Progenitor cell of endocrine pancreas (in vitro differentiated cells): ENCODE results near the gene TMEM250. TPM values are rescaled to one million over a fixed set of nuclear protein-coding genes. Genes with fewer than 3 reads are reported as not detected.

Source experiments
- DNase-seq: peaks from one replicate; pipeline ENCODE4 v3.0.0; 2021; ENCODE audit warnings: low spot score; ENCODE audit not compliant: unreplicated experiment
- H3K27ac Mint-ChIP-seq: 2 replicates; pipeline ENCODE4 v1.8.0; 2021; ENCODE audit warnings: mild to moderate bottlenecking, moderate library complexity, mixed read lengths
- H3K27me3 Mint-ChIP-seq: 2 replicates; pipeline ENCODE4 v1.8.0; 2021; ENCODE audit warnings: mixed read lengths
- H3K36me3 Mint-ChIP-seq: 2 replicates; pipeline ENCODE4 v1.8.0; 2022; ENCODE audit warnings: mixed read lengths; ENCODE audit not compliant: insufficient read depth
- H3K4me1 Mint-ChIP-seq: 2 replicates; pipeline ENCODE4 v1.8.0; 2021; ENCODE audit warnings: low read depth, mixed read lengths
- H3K4me3 Mint-ChIP-seq: 2 replicates; pipeline ENCODE4 v1.8.0; 2021; ENCODE audit warnings: low read depth, mild to moderate bottlenecking, moderate library complexity, mixed read lengths
- H3K9me3 Mint-ChIP-seq: 2 replicates; pipeline ENCODE4 v1.8.0; 2021; ENCODE audit warnings: low read depth, mixed read lengths
- total RNA-seq: library from RNA; stranded (reverse); gene quantifications from 2 replicates; pipeline ENCODE4 v1.2.1, GENCODE V29; 2021
- TF ChIP-seq, protein P1 (sequence below): fragments of 200-600 bp; sonication (generic); IDR thresholded peaks from one replicate; pipeline ENCODE4 v1.5.0; 2021; ENCODE audit warnings: antibody characterized with exemption, mild to moderate bottlenecking; ENCODE audit not compliant: unreplicated experiment

The TMEM250 gene
- total RNA-seq, 1 donor from 2014 or later: 39.5 TPM

DNA sequence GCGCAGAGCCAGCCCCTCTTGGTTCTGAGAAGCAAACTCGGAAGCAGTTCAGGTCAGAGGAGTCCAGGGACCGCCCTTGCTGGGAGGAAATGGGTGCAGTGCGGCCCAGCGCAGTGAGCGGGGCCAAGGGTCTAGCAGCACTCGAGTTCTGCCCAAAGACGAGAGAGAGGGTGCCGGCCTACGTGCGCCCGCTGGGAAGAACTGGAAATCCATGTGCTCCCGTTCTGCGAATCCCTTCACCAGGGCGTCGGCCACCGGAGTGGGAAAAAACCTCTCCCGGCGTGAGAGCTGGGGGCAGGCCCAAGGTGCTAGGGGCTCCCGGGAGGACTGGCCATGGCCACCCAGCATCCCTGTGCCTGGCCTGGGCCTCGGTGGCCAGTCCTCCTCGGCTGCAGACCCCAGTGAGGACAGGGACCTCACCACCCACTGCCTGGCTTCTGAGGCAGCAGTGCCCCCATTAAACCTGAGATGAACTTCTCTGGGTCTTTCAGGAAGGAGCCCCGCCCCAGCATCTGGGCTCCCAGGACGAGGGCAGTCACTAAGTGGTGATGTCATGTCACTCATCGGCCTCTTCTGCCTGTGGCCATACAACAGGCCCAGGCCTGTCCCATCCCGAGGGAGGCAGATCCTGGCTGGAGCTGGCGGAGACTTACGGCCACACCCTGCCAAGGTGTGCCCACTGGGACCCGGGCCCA is 10.6 kb downstream of the TMEM250 start:
- DNase-seq: no peak
- Mint-ChIP-seq H3K9me3 (no peaks in the 10 kb centered on the region), H3K27ac (no peak overlapping the region), H3K4me1 (peaks cover 8% of the 10 kb centered on the region), H3K4me3 (no peak overlapping the region), H3K36me3 (no peaks in the 10 kb centered on the region), H3K27me3 (peaks cover 15% of the 10 kb centered on the region)
- TF ChIP-seq, protein P1, sequence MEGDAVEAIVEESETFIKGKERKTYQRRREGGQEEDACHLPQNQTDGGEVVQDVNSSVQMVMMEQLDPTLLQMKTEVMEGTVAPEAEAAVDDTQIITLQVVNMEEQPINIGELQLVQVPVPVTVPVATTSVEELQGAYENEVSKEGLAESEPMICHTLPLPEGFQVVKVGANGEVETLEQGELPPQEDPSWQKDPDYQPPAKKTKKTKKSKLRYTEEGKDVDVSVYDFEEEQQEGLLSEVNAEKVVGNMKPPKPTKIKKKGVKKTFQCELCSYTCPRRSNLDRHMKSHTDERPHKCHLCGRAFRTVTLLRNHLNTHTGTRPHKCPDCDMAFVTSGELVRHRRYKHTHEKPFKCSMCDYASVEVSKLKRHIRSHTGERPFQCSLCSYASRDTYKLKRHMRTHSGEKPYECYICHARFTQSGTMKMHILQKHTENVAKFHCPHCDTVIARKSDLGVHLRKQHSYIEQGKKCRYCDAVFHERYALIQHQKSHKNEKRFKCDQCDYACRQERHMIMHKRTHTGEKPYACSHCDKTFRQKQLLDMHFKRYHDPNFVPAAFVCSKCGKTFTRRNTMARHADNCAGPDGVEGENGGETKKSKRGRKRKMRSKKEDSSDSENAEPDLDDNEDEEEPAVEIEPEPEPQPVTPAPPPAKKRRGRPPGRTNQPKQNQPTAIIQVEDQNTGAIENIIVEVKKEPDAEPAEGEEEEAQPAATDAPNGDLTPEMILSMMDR: no peak

- TF ChIP-seq, protein P1: no peak
- Mint-ChIP-seq H3K27ac (no peak overlapping the region), H3K4me3 (no peak overlapping the region), H3K36me3 (no peaks in the 10 kb centered on the region), H3K9me3 (no peaks in the 10 kb centered on the region), H3K27me3 (peaks cover 15% of the 10 kb centered on the region), H3K4me1 (peaks cover 8% of the 10 kb centered on the region)
- no peak for DNase-seq
Observed at GRCh38 chr9:136107155-136107952, 11.3 kb downstream of the TMEM250 start.

- Mint-ChIP-seq H3K27ac (no peak overlapping the region), H3K4me3 (no peak overlapping the region), H3K4me1 (peaks cover 7% of the 10 kb centered on the region), H3K27me3 (peaks cover 15% of the 10 kb centered on the region), H3K36me3 (no peaks in the 10 kb centered on the region), H3K9me3 (no peaks in the 10 kb centered on the region)
- DNase-seq: no peak
- TF ChIP-seq, protein P1: no peak
Observed at GRCh38 chr9:136105398-136106135, 13.1 kb downstream of the TMEM250 start.

- H3K27ac Mint-ChIP-seq: no peak overlapping the region
- H3K27me3 Mint-ChIP-seq: peaks cover 15% of the 10 kb centered on the region
- no peaks in the 10 kb centered on the region for H3K36me3 Mint-ChIP-seq
- DNase-seq: no peak
- H3K4me1 Mint-ChIP-seq: peaks cover 6% of the 10 kb centered on the region
- H3K4me3 Mint-ChIP-seq: no peak overlapping the region
- no peaks in the 10 kb centered on the region for H3K9me3 Mint-ChIP-seq
- TF ChIP-seq, protein P1: no peak
Observed at GRCh38 chr9:136104916-136105315, 13.8 kb downstream of the TMEM250 start.

DNA sequence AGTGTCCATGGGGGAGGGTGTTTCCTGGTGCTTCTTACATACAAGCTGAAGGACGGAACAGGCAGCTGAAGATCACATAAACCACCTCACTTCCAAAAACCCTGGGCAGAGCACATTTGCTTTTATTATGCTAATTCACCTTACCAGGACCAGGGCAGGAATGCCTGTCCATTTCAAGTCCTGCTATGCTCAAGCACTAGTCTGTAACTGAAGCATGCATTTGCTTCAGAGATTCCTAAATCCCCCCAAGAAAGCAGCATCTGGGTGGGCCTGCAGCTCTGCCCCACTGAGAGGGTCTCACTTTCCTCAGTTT is 14.2 kb downstream of the TMEM250 start:
- no peak overlapping the region for H3K4me3 Mint-ChIP-seq
- no peaks in the 10 kb centered on the region for H3K9me3 Mint-ChIP-seq

More for the DNA sequence above, 14.2 kb downstream of the TMEM250 start:
- Mint-ChIP-seq H3K36me3 (no peaks in the 10 kb centered on the region), H3K4me1 (peaks cover 7% of the 10 kb centered on the region), H3K27me3 (peaks cover 15% of the 10 kb centered on the region), H3K27ac (no peak overlapping the region)
- TF ChIP-seq, protein P1: no peak
- DNase-seq: no peak
